Cardiac muscle cell (in vitro differentiated cells and primary cell): ENCODE measurements around the gene SYCP1. TPM values are rescaled to one million over a fixed set of nuclear protein-coding genes. Genes with fewer than 3 reads are reported as not detected.

Source experiments
- DNase-seq, 2 donors: peaks; one replicate each; pipeline versions ENCODE4 v3.0.0 to v3.0.0-alpha.2; 2010 to 2017; ENCODE audit warnings: low read depth in 1 of 2, low spot score in 1 of 2
- H3K27ac ChIP-seq: fragments of 200-600 bp; sonication (generic); 2 replicates; pipeline ENCODE4 v1.5.1; 2016
- H3K27me3 ChIP-seq: fragments of 200-600 bp; sonication (generic); 2 replicates; pipeline ENCODE4 v1.6.0; 2016; ENCODE audit warnings: control low read depth
- H3K36me3 ChIP-seq: fragments of 200-600 bp; sonication (generic); 2 replicates; pipeline ENCODE4 v1.5.1; 2016; ENCODE audit warnings: control low read depth
- H3K4me1 ChIP-seq: fragments of 200-600 bp; sonication (generic); 2 replicates; pipeline ENCODE4 v1.8.1; 2017; ENCODE audit warnings: low read depth, mild to moderate bottlenecking, mixed run types
- H3K4me3 ChIP-seq: fragments of 200-600 bp; sonication (generic); 2 replicates; pipeline ENCODE4 v1.5.1; 2016; ENCODE audit warnings: mild to moderate bottlenecking
- H3K9me3 ChIP-seq: fragments of 200-600 bp; sonication (generic); 2 replicates; pipeline ENCODE4 v1.5.1; 2017; ENCODE audit warnings: low read depth, mild to moderate bottlenecking, control low read depth
- polyA plus RNA-seq: library from polyadenylated mRNA; unstranded; fragments of >200 nt; fragmentation: Nextera tagmentation; extraction: Ambion mirVana; gene quantifications from 2 replicates; pipeline ENCODE4 v1.2.1, GENCODE V29; 2016
- total RNA-seq: library from RNA; depleted of rRNA; stranded (reverse); fragments of >200 nt; gene quantifications from 2 replicates; pipeline ENCODE4 v1.2.3, GENCODE V29; 2016
- TF ChIP-seq, protein P1 (sequence below): IDR thresholded peaks from 2 replicates; pipeline ENCODE4 v1.5.1; 2012; ENCODE audit warnings: low read depth, mild to moderate bottlenecking, low read length

SYCP1 gene
- total and polyA plus RNA-seq, 2 experiments from 2014 or later, result not detected

DNA sequence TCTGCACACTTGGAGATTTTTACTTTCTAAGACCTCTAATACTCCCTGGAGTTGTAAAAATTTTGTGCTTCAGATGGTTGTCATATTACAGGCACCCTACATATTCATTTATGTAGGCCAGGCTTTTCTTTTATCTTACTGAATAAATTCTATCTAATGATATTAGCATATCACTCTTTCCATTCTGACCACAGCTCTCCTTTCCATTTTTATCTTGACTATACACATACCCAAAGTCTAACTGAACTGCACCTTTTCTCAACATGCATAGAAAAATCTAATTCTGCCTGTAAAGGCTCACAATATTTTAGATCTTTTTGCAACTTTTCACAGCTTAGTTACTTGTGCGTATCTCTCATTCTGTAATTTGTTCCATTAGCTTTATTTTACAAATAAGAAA, 122.2 kb downstream of the SYCP1 start:
- Histone ChIP-seq H3K36me3 (no peaks in the 10 kb centered on the region), H3K27ac (no peak overlapping the region), H3K4me3 (no peak overlapping the region), H3K4me1 (no peaks in the 10 kb centered on the region), H3K27me3 (peaks cover 3% of the 10 kb centered on the region), H3K9me3 (no peaks in the 10 kb centered on the region)
- DNase-seq, result no peak
- TF ChIP-seq, protein P1, sequence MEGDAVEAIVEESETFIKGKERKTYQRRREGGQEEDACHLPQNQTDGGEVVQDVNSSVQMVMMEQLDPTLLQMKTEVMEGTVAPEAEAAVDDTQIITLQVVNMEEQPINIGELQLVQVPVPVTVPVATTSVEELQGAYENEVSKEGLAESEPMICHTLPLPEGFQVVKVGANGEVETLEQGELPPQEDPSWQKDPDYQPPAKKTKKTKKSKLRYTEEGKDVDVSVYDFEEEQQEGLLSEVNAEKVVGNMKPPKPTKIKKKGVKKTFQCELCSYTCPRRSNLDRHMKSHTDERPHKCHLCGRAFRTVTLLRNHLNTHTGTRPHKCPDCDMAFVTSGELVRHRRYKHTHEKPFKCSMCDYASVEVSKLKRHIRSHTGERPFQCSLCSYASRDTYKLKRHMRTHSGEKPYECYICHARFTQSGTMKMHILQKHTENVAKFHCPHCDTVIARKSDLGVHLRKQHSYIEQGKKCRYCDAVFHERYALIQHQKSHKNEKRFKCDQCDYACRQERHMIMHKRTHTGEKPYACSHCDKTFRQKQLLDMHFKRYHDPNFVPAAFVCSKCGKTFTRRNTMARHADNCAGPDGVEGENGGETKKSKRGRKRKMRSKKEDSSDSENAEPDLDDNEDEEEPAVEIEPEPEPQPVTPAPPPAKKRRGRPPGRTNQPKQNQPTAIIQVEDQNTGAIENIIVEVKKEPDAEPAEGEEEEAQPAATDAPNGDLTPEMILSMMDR, result no peak

- H3K4me3 ChIP-seq, result no peak overlapping the region
- no peaks in the 10 kb centered on the region for H3K9me3 ChIP-seq
- peaks cover 3% of the 10 kb centered on the region for H3K27me3 ChIP-seq
- no peaks in the 10 kb centered on the region for H3K36me3 ChIP-seq
- no peaks in the 10 kb centered on the region for H3K4me1 ChIP-seq
- DNase-seq, result peak; percentile 67 to 76
- no peak overlapping the region for H3K27ac ChIP-seq
- TF ChIP-seq, protein P1, result peak; percentile 68
Measured at GRCh38 chr1:114979278-114979891, 124.7 kb downstream of the SYCP1 start.

DNA sequence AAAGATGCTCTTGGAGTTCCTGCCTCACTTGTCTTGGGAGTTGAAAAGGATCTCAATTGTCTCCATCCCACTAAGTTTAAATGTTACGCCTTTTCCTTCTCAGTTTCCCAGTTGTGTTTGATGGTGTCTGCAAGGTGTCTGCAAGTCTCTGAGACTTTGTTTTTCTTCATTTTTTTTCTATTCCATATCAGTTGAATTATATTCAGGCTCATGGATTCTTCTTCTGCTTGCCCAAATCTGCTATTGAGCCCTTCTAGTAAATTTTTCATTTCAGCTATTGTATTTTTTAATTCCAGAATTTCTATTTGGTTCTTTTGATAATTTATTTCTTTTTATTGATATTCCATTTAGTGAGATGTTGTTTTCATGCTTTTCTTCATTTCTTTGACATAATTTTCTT, 127.6 kb downstream of the SYCP1 start:
- Histone ChIP-seq H3K4me3 (no peak overlapping the region), H3K36me3 (no peaks in the 10 kb centered on the region), H3K9me3 (no peaks in the 10 kb centered on the region), H3K4me1 (no peaks in the 10 kb centered on the region), H3K27ac (no peak overlapping the region), H3K27me3 (peaks cover 3% of the 10 kb centered on the region)
- TF ChIP-seq, protein P1, result no peak
- DNase-seq, result no peak

- TF ChIP-seq, protein P1, result no peak
- Histone ChIP-seq H3K27me3 (no peaks in the 10 kb centered on the region), H3K27ac (no peak overlapping the region), H3K36me3 (no peaks in the 10 kb centered on the region), H3K4me3 (no peak overlapping the region), H3K4me1 (no peaks in the 10 kb centered on the region), H3K9me3 (no peaks in the 10 kb centered on the region)
- no peak for DNase-seq
Measured at GRCh38 chr1:114986286-114986685, 131.6 kb downstream of the SYCP1 start.

- TF ChIP-seq, protein P1, result no peak
- no peaks in the 10 kb centered on the region for H3K9me3 ChIP-seq
- no peak for DNase-seq
- H3K36me3 ChIP-seq, result no peaks in the 10 kb centered on the region
- no peaks in the 10 kb centered on the region for H3K4me1 ChIP-seq
- H3K27ac ChIP-seq, result no peak overlapping the region
- H3K27me3 ChIP-seq, result no peaks in the 10 kb centered on the region
- no peak overlapping the region for H3K4me3 ChIP-seq
Measured at GRCh38 chr1:114988095-114988494, 133.4 kb downstream of the SYCP1 start.
